Astrocyte (in vitro differentiated cells and primary cell): ENCODE results near the gene TANGO2.

Experiments
- CTCF ChIP-seq: IDR thresholded peaks from 2 replicates; pipeline ENCODE4 v1.5.1; 2011; ENCODE audit warnings: low read depth, mild to moderate bottlenecking, inconsistent platforms, low read length, moderate library complexity; ENCODE audit not compliant: insufficient read depth
- EZH2 ChIP-seq: IDR thresholded peaks from 2 replicates; pipeline ENCODE4 v1.6.1; 2012; ENCODE audit warnings: mild to moderate bottlenecking, low read length, inconsistent platforms; ENCODE audit not compliant: insufficient read depth

- TF ChIP-seq CTCF = no peak
- no peak for TF ChIP-seq EZH2
Measured at GRCh38 chr22:19991645-19992451, 29.1 kb upstream of the TANGO2 start.
